ENCODE measurements around the gene KLHDC7B. TPM values are rescaled to one million over a fixed set of nuclear protein-coding genes. Genes with fewer than 3 reads are reported as not detected.

Gene KLHDC7B
- total and polyA plus RNA-seq, 2 of the 13 experiments (the other 11 are each of a cell fraction or from before 2014, with no cell fraction given), result 0.11 TPM; not detected in 1

GRCh38 chr22:50530580-50530876, 15.2 kb upstream of the KLHDC7B start (continued):
- TF ChIP-seq REST (IDR thresholded peaks at IDR 0.05; ENCODE audit: borderline replicate concordance in 1 of 2, low read depth in 1 of 2, low read length in 2 of 2) (no peak), ATF2 (CRISPR knock-in tag; IDR thresholded peaks at IDR 0.05) (no peak), KLF9 (CRISPR knock-in tag; IDR thresholded peaks at IDR 0.05; ENCODE audit: low read depth) (no peak), PAXIP1 (CRISPR knock-in tag; conservative IDR thresholded peaks at IDR 0.05) (peak; percentile 78), ZNF569 (CRISPR knock-in tag; IDR thresholded peaks at IDR 0.05; ENCODE audit: borderline replicate concordance) (no peak), NAIF1 (CRISPR knock-in tag; IDR thresholded peaks at IDR 0.05; ENCODE audit: borderline replicate concordance) (no peak; the same call in 1 of the 2 replicates), MXD1 (CRISPR knock-in tag; IDR thresholded peaks at IDR 0.05) (peak; percentile 24; the same call in 1 of the 2 replicates), GLI4 (CRISPR knock-in tag; IDR thresholded peaks at IDR 0.05; ENCODE audit: borderline replicate concordance) (no peak), ZNF3 (CRISPR knock-in tag; IDR thresholded peaks at IDR 0.05) (no peak; the same call in 1 of the 2 replicates), GPBP1L1 (CRISPR knock-in tag; IDR thresholded peaks at IDR 0.05) (no peak), HOXA7 (CRISPR knock-in tag; IDR thresholded peaks at IDR 0.05) (0 out of 2 replicates have a peak, but pooled peaks have one; percentile 71), ZNF674 (CRISPR knock-in tag; IDR thresholded peaks at IDR 0.05; ENCODE audit: low read depth) (no peak), ZNF24 (IDR thresholded peaks at IDR 0.05) (no peak), NFE2L1 (CRISPR knock-in tag; IDR thresholded peaks at IDR 0.05; ENCODE audit: borderline replicate concordance) (no peak), NR2C2 (CRISPR knock-in tag; IDR thresholded peaks at IDR 0.05; ENCODE audit: borderline replicate concordance) (peak; percentile 95), CENPT (CRISPR knock-in tag; IDR thresholded peaks at IDR 0.05; ENCODE audit: low read depth) (no peak), ZNF773 (CRISPR knock-in tag; IDR thresholded peaks at IDR 0.05; ENCODE audit: borderline replicate concordance) (no peak), ZFX (CRISPR knock-in tag; IDR thresholded peaks at IDR 0.05; ENCODE audit: low read depth) (peak; percentile 92)
